Smooth muscle cell of bladder (primary cell): ENCODE data around the gene OR5AP2. TPM values are rescaled to one million over a fixed set of nuclear protein-coding genes. Genes with fewer than 3 reads are reported as not detected.

Source experiments
- total RNA-seq: library from RNA; depleted of rRNA; stranded (reverse); fragments of >200 nt; gene quantifications from 2 replicates; pipeline ENCODE4 v1.2.3, GENCODE V29; 2014

OR5AP2 gene
- not detected in 2 replicates for total RNA-seq

DNA sequence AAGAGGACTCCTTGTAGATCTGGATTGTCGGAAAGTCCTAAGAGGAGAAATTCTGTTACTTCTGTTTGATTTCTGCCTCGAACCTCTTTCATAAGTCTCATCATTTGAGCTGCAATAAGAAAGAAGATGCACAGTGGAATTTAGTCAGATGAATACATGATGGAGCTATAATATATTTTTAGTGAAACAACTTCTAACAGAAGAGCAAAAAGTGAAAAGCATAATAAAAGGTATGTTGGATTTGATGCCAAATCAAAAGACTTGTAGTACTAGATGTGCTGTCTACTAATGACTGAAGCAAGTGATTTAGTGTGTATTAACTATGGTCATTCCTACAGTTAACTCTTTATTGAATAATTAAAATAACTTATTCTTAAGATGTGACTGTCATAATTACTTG lies at the start of gene OR5AP2:
Gene OR5AP2, minus strand, starts transcription at position 101 of the 400 bp plus-strand sequence. Its CDS starts 0 bp downstream, at position 101.

DNA sequence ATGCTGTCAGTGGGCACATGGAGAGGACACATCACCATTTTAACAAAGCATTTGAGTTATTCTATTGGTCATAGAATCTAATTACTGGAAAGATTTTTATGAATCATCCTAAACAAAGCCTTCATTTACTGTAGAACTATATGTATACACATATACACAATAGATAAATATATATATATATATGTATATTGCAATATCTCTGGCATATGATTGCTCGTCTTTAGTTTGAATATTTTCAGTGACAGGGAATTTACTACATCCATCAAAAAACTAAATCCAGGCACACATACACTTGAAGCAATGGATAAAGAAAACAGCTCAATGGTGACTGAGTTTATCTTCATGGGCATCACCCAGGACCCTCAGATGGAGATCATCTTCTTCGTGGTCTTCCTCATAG lies 21.1 kb upstream of the OR5AP2 start, which contains the start of gene OR5AR1:
Gene OR5AR1, plus strand, starts transcription at position 301 of the 400 bp plus-strand sequence. Its CDS starts 0 bp downstream, at position 301.

Other genes starting within 250 kb of the OR5AP2 start
- gene OR5AL1, start 229.7 kb downstream of the OR5AP2 start, total RNA-seq: not detected in 2 replicates
- not detected in 2 replicates for gene OR5M3, start 169.1 kb downstream of the OR5AP2 start, total RNA-seq
- gene OR5M8, start 151.1 kb downstream of the OR5AP2 start, total RNA-seq: not detected in 2 replicates
- gene OR5M11, start 99.2 kb downstream of the OR5AP2 start, total RNA-seq: not detected in 2 replicates
- not detected in 2 replicates for gene OR5M10, start 64.7 kb downstream of the OR5AP2 start, total RNA-seq
- gene OR5M1, start 27.6 kb downstream of the OR5AP2 start, total RNA-seq: not detected in 2 replicates
- gene OR5AR1, start 21.2 kb upstream of the OR5AP2 start, total RNA-seq: not detected in 2 replicates
- gene OR9G1, start 56.7 kb upstream of the OR5AP2 start, total RNA-seq: not detected in 2 replicates
- not detected in 2 replicates for gene OR9G4, start 106.3 kb upstream of the OR5AP2 start, total RNA-seq